PC-9 (cell line): ENCODE measurements around the gene WFDC2. TPM values are rescaled to one million over a fixed set of nuclear protein-coding genes. Genes with fewer than 3 reads are reported as not detected.

Experiments
- BruUV-seq: library from RNA; stranded (reverse); fragments of 400-500 nt; replicated peaks from 2 replicates; lab custom pipeline; 2021; lab: Mats Ljungman, UMichigan
- CTCF ChIA-PET: fragments of 300-600 bp; sonication (Branson Sonifier 250); formaldehyde crosslinking; loops from one replicate; lab custom pipeline; 2022; ENCODE audit warnings: antibody characterized with exemption; lab: Charles Lee
- POLR2A ChIA-PET: fragments of 300-600 bp; sonication (Branson Sonifier 250); formaldehyde crosslinking; loops from one replicate; lab custom pipeline; 2022; ENCODE audit warnings: antibody characterized with exemption; ENCODE audit not compliant: unreplicated experiment; lab: Charles Lee
- DNase-seq, 2 experiments: peaks; one replicate each; pipeline versions ENCODE4 v3.0.0 to v3.0.0-alpha.2; 2015 to 2022; ENCODE audit warnings: mixed read lengths in 1 of 2
- H2AFZ ChIP-seq: fragments of 200-600 bp; sonication (generic); 2 replicates; pipeline ENCODE4 v1.8.1; 2017; ENCODE audit warnings: antibody characterized with exemption
- H3F3A ChIP-seq: fragments of 200-600 bp; sonication (generic); 2 replicates; pipeline ENCODE4 v1.8.1; 2017; ENCODE audit warnings: antibody characterized with exemption, mild to moderate bottlenecking, low read depth; ENCODE audit not compliant: insufficient read depth
- H3K27ac ChIP-seq: fragments of 200-600 bp; sonication (generic); 2 replicates; pipeline ENCODE4 v1.6.1; 2016; ENCODE audit warnings: mixed run types
- H3K27me3 ChIP-seq: fragments of 200-600 bp; sonication (generic); 2 replicates; pipeline ENCODE4 v1.6.1; 2016; ENCODE audit warnings: low read depth, mixed run types; ENCODE audit not compliant: insufficient read depth
- H3K36me3 ChIP-seq: fragments of 200-600 bp; sonication (generic); 2 replicates; pipeline ENCODE4 v1.6.1; 2016; ENCODE audit warnings: low read depth, mixed run types
- H3K4me1 ChIP-seq: fragments of 200-600 bp; sonication (generic); replicated peaks from 2 replicates; pipeline ENCODE4 v1.6.1; 2016; ENCODE audit warnings: mixed run types; ENCODE audit not compliant: insufficient read depth
- H3K4me2 ChIP-seq: fragments of 200-600 bp; sonication (generic); 2 replicates; pipeline ENCODE4 v1.6.1; 2017; ENCODE audit warnings: mixed run types
- H3K4me3 ChIP-seq: fragments of 200-600 bp; sonication (generic); 2 replicates; pipeline ENCODE4 v1.6.1; 2016; ENCODE audit warnings: mixed run types
- H3K79me2 ChIP-seq: fragments of 200-600 bp; sonication (generic); 2 replicates; pipeline ENCODE4 v1.6.1; 2017; ENCODE audit warnings: low read depth, mixed run types
- H3K9me2 ChIP-seq: fragments of 200-600 bp; sonication (generic); 2 replicates; pipeline ENCODE4 v1.8.1; 2017; ENCODE audit warnings: mild to moderate bottlenecking; ENCODE audit not compliant: insufficient read depth
- H3K9me3 ChIP-seq: fragments of 200-600 bp; sonication (generic); 2 replicates; pipeline ENCODE4 v1.8.1; 2016; ENCODE audit warnings: low read depth; ENCODE audit not compliant: insufficient read depth
- H4K20me1 ChIP-seq: fragments of 200-600 bp; sonication (generic); 2 replicates; pipeline ENCODE4 v1.8.1; 2017; ENCODE audit not compliant: insufficient read depth
- EZH2 ChIP-seq: fragments of 200-600 bp; sonication (generic); IDR thresholded peaks from 2 replicates; pipeline ENCODE4 v1.8.0; 2017; ENCODE audit warnings: antibody characterized with exemption, low read depth
- intact Hi-C: fragments of 100-400 bp; cut with micrococcal nuclease; formaldehyde crosslinking; loops from one replicate; pipeline ENCODE4 v1.10.0; 2022; ENCODE audit not compliant: unreplicated experiment
- total RNA-seq: library from RNA; stranded (reverse); gene quantifications from 2 replicates; pipeline ENCODE4 v1.2.3, GENCODE V29; 2021
- TF ChIP-seq, protein P1 (sequence below): fragments of 200-600 bp; sonication (generic); conservative IDR thresholded peaks from 2 replicates; pipeline ENCODE4 v1.6.1; 2017; ENCODE audit warnings: mixed run types, antibody characterized with exemption, mild to moderate bottlenecking, moderate library complexity

The WFDC2 gene
- total RNA-seq, 1 experiment from 2014 or later, result 159 TPM

DNA sequence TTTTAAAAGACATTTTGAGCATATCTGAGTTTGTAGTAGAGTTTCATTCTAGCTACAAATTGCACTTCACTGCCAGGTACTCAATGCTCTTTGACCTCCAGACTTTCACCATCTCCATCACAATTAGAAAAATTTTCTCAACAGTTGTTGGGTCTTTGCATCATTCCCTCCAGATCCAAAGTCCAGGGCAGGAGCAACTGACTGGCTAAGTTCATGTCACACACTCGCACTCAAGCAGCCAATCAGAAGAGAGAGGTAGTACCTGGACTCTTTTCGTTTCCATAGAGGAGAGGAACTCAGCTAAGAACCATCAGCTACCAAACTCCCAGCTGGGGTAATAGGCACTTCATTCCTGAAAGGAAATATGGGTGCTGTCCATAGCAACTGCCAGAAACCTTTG is 36.8 kb downstream of the WFDC2 start:
- Histone ChIP-seq H3K4me2 (peak overlapping the region; percentile 9; the same call in 1 of the 2 replicates), H3K27ac (peak overlapping the region; percentile 95), H3K27me3 (no peaks in the 10 kb centered on the region), H3K36me3 (no peaks in the 10 kb centered on the region), H3K4me1 (peaks cover 45% of the 10 kb centered on the region), H4K20me1 (no peaks in the 10 kb centered on the region), H2AFZ (no peak overlapping the region), H3K4me3 (no peak overlapping the region), H3K79me2 (no peaks in the 10 kb centered on the region), H3K9me2 (no peaks in the 10 kb centered on the region), H3K9me3 (0 out of 2 replicates have a peak, but pooled peaks cover 3% of the 10 kb centered on the region), H3F3A (peaks cover 27% of the 10 kb centered on the region)
- TF ChIP-seq, protein P1, sequence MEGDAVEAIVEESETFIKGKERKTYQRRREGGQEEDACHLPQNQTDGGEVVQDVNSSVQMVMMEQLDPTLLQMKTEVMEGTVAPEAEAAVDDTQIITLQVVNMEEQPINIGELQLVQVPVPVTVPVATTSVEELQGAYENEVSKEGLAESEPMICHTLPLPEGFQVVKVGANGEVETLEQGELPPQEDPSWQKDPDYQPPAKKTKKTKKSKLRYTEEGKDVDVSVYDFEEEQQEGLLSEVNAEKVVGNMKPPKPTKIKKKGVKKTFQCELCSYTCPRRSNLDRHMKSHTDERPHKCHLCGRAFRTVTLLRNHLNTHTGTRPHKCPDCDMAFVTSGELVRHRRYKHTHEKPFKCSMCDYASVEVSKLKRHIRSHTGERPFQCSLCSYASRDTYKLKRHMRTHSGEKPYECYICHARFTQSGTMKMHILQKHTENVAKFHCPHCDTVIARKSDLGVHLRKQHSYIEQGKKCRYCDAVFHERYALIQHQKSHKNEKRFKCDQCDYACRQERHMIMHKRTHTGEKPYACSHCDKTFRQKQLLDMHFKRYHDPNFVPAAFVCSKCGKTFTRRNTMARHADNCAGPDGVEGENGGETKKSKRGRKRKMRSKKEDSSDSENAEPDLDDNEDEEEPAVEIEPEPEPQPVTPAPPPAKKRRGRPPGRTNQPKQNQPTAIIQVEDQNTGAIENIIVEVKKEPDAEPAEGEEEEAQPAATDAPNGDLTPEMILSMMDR, result no peak
- no peak for TF ChIP-seq EZH2
- no peak for DNase-seq
- ChIA-PET CTCF (no interaction called here), POLR2A (interaction anchor here (0.6 kb wide), 1 partner anchor 399 kb away, joined by 3 read pairs; no protein-coding TSS in a partner anchor)
- intact Hi-C loops, result no loop called here
- no TSS peak for BruUV-seq

DNA sequence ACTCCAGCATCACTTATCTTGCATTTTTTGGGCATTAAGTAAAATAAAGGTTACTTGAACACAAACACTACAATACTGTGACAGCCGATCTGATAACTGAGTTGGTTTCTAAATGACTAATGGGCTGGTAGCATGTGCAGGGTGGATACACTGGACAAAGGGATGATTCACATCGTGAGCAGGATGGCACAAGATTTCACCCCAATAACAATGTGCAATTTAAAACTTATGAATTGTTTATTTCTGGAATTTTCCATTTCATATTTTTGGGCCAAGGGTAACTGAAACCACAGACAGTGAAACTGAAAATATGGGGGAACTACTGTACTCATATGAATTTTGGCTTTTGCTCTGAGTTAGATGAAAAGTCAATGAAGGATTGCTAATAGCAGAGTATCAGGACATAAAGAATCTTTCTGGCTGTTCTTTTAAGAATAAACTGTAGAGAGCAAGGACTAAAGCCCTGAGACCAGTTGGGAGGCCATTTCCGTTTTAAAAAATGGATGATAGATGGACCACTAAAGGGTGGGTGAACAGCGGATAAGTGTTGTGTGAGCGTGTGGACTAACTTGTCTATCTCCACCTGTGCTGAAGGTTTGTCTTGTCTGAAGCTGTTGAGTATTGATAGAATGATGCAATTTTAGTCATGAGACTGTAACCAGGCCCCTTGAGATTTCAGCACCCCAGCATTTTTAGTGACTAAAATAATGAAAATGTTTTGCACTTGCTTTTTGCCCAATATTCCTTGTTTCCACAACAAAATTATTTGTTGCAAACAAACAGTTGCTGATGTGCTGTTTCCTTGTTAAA is 37.7 kb downstream of the WFDC2 start:
- Histone ChIP-seq H3K4me3 (peak overlapping the region; percentile 7; the same call in 1 of the 2 replicates), H2AFZ (no peak overlapping the region), H3K4me2 (peak overlapping the region; percentile 61), H3K27ac (peak overlapping the region; percentile 95), H3K9me3 (0 out of 2 replicates have a peak, but pooled peaks cover 3% of the 10 kb centered on the region), H3K27me3 (no peaks in the 10 kb centered on the region), H3K4me1 (peaks cover 45% of the 10 kb centered on the region), H3K36me3 (no peaks in the 10 kb centered on the region), H3F3A (peaks cover 27% of the 10 kb centered on the region), H3K79me2 (no peaks in the 10 kb centered on the region), H4K20me1 (no peaks in the 10 kb centered on the region), H3K9me2 (no peaks in the 10 kb centered on the region)
- CTCF ChIA-PET, result no interaction called here
- no TSS peak for BruUV-seq
- POLR2A ChIA-PET, result no interaction called here
- peak in 1 of 2 experiments; percentile 86 for DNase-seq
- intact Hi-C loops, result loop anchor here (1.0 kb wide), 1 partner anchor 18 kb away; no protein-coding TSS in a partner anchor
- TF ChIP-seq, protein P1, result no peak
- TF ChIP-seq EZH2, result no peak

DNA sequence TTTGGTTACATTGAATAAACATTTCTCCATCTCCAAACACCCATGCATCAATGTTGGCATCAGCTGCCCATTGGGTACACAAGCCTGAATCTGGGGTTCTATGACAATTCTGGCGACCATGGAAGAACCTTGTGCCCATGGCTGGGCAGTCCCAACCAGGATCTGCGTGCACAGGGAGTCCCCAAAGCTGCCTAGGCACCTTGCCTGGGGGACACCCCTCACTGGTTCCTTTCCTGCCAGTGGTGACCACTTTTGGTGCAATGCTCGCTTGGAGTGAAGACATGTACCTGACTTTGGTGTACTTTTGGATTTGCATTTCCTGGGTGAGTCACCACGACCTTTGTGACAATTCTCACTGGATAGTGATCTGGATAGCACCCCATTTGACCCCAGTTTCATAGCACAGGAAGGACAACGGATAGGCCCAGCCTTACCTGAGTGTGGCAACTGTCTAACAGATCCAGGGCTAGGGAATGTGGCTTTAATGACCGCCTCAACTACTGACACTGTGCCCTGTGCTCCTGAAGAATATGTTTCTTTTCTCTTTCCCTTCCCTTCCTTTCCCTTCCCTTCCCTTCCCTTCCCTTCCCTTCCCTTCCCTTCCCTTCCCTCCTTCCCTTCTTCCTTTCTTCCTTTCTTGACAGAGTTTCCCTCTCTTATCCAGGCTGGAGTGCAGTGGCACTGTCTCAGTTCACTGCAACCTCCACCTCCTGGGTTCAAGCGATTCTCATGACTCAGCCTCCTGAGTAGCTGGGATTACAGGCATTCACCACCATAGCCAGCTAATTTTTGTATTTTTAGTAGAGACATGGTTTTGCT is 38.7 kb downstream of the WFDC2 start:
- CTCF ChIA-PET, result interaction anchor here (0.7 kb wide), 1 partner anchor 263 kb away, joined by 26 read pairs; no protein-coding TSS in a partner anchor
- BruUV-seq, result no TSS peak
- TF ChIP-seq EZH2, result no peak
- TF ChIP-seq, protein P1, result no peak
- Histone ChIP-seq H3K9me3 (0 out of 2 replicates have a peak, but pooled peaks cover 3% of the 10 kb centered on the region), H3K4me2 (peak overlapping the region; percentile 61), H2AFZ (no peak overlapping the region), H3K79me2 (no peaks in the 10 kb centered on the region), H3K4me3 (peak overlapping the region; percentile 7; the same call in 1 of the 2 replicates), H3K36me3 (no peaks in the 10 kb centered on the region), H3K27ac (peak overlapping the region; percentile 95), H3K4me1 (peaks cover 45% of the 10 kb centered on the region), H3K9me2 (no peaks in the 10 kb centered on the region), H4K20me1 (no peaks in the 10 kb centered on the region), H3F3A (peaks cover 27% of the 10 kb centered on the region), H3K27me3 (no peaks in the 10 kb centered on the region)
- POLR2A ChIA-PET, result interaction anchor here (0.6 kb wide), 1 partner anchor 19 kb away, joined by 13 read pairs; no protein-coding TSS in a partner anchor
- intact Hi-C loops, result loop anchor here (1.0 kb wide), 1 partner anchor 10 kb away; no protein-coding TSS in a partner anchor
- peak; percentile 61 to 96 for DNase-seq
